Measurements from ENCODE around the gene FAT3.

Gene FAT3

DNA sequence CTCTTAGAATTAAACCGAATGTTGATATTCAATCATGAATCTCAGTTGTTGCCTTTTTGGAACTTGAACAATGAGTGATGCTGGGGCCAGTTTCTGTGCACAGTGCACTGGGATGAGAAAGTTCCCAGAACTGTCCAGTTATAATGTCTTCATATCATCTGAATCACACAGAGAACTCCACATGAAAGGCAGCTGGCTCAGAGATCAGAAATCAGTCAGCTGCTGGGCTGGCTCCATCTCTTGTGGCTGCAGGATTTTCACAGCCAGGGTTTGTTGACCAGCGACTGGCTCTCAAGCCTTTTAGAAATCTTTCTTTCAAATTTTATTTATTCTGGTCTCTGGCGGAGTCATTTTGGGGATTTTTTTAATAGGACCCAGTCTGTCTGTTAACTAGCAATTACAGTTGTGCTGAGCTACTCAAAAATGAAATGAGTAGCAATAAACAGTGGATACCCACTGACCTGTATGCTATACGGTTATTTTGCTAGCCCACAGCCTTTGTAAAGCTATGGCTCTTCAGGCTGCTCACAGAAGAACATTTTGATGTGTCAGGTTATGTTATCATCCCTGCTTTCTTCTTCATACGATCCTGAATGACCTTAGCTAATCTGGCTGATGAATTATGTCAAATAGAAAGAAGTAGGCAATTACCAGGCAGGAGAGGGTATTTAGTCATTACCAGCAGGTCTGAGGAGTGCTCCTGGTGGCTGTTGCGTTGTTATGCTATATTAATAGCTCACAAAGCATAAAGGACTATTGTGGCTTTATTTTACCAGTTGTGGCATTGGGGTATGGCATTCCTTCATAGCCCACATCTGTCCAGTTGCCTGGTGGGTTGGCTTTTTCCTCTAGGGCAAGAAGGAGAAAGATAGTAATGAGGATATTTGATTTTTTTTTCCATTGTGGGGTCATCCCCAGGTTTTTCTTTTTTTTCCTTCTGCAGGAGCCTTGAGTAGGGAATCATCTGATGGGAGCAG is 3.6 kb downstream of the FAT3 start:
- no peak for FAIRE-seq

DNA sequence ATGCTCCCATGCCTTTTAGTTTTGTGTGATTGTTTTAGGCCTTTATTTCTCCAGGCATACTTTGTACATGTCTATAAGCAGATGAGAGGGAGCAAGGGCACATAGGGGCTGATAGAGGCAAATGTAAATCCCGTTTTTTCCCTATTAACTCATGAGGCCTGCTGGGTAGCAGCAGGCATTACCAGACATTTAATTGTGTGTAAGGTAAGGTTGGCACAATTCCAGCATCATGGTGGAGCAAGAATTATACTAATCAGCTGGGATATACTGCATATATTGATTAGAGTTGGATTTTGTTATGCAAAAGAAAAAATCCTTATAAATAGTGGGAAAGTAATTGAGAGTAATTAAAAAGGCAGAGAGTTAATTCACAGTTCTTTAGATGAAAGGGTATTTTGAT is 12.2 kb downstream of the FAT3 start:
- FAIRE-seq: no peak

DNA sequence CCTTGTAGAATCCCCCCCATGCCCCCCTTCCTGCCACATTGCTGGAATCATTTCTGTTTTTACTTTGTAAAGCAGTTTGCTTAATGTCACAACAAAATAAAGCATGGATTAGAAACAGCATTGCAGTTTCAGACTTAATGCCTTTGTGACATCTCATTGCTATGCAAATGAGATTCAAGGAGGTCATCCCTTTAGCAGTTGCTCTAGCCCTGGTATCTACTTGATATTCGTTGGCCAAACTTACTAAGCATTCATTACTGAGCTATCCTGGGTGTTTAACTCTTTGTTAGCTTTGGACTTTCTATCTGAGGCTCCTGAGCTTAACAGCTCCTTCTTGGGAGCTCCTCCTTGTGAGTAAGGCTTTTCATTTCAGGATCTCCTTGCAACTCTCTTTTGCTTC is 16.3 kb downstream of the FAT3 start:
- no peak for FAIRE-seq

DNA sequence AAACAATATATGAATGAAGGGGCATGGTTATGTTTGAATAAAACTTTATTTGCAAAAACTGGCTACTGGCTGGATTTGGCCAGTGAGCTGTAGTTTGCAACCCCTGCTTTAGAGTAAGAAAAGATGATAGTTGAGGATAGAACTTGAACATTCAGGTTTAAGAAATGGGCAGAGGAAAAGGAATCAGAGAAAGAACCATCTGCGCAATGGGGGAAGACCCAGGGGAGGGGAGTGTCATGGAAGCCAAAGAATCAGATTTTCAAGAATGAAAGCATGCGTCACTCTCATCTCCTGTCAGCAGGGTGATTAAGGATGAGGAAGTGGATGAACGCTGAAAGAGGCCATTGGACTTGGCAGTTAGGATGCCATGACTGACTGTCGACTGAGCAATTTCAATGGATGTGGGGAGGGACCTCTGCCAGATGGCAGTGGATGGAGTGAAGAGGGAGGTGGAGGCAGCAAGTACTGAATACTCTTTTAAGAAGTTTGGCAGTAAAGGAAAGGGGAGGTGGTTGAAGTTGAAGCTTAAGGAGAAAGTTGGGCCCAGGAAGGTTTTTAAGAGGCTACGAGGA is 21.2 kb downstream of the FAT3 start:
- no peak for FAIRE-seq

DNA sequence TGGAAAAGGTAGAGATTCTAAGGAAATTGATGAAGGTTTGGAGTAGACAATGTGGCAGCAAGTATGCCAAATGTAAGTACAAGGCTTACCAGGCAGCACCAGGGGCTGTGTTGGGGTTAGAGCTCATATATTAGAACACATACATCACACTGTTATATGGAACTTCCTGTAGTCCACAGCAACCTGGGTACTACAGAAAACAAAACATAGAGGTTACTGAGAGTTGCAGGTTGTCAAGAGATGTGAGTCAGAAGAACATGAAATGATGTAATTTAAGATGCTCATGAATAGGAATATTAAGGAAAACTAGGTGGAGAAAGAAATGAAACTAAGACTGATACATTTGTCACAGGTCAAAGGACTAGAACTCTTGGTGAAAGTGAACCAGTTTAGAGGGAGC is 22.0 kb downstream of the FAT3 start:
- no peak for FAIRE-seq

DNA sequence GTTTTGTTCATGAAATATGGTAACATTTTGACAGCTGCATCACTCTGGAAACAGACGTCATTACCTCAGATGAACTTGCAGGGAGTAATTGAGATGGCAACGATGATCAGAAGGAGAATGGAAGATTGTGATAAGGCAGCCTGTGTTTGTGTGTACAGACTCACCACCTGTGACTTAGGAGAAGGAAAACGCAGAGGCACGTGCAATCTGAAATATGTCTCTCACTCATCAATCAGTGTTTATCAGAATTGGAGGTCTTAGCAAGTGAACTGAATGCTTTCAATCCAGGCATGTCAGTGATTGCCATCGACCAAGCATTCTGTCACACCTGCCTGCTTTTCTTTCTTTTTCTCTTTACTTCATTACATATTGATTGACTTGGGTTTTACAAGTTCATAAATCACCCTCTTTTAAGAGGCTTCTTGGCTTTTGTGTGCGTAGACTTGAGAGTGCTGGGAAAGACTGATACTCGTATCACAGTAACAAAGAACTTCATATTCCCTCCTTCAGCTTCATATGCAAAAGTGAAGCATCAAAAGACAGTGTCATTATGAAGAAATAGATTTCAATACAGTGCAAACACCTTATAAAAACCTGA is 24.6 kb downstream of the FAT3 start:
- no peak for FAIRE-seq

DNA sequence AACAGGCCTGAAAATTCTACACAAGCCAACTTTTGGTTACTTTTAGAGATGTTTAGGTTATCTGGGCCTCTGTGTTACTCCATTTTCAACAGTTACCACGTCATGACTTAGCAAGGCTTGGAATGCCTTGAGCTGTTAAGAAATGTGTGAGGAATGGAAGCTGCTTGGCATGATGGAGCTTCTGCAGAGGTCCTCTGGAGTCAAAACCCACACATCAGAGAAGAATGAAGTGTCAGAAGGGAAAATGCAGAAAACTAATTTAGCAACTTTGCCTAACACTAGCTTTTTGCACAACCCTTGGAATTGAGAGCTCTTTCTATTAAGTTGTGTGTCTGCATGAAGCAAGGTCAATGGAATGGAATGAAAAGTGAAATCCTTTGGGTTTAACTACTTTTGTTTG is 27.4 kb downstream of the FAT3 start:
- no peak for FAIRE-seq

DNA sequence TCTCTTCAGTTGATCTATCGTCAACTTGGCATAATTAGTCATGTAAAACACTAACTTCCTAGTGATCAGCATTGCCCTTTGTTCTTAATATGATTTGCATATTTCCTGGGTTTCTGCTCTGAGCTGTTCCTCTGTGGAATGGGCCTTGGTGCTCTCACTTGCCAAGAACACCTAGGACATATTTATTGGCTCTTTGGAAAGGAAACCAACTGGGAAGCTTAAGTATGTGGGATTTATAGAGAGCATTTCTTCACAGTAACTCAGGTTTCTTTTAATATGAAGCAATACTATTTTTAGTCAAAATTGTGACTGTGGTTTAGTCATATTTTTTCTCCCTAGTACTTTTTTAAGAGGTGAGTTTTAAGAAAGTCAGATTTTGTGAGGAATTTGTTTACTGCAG is 28.8 kb downstream of the FAT3 start:
- no peak for FAIRE-seq

DNA sequence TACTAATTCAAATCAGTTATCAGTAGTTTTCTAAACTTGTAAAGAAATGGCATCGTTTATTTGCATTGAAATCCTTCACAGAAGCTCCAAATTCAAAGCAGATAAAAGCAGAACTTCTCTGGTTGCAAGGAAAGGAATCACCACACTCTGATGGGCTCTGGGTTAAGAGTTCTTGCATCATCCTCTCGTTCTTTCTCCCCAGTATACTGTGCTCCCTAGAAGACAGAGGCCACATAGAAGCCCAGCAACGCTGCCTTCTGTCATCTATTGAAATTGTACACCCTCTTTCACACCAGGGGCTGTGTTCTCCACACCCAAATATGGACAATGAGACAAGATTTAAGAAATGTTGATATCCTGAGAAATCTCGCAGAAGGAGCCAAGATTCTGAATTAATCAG is 29.3 kb downstream of the FAT3 start:
- FAIRE-seq: no peak

DNA sequence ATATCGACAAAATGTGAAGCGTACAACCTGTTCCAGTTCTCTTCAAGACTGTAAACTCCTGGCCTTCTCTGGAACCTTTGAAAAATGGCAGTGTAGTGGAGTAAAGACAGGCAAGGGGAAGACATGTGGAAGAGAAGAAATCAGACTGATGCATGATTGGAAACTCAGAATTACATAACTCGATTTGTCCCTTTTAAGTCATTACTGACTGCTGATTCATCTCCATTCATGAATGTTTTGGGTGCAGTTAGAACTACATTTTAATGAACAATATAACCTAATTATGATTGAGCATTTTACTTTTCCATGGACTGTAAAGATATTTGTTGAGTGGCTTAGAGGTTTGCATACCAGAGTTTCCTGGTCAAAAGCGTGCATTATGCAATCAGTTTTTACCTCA is 32.9 kb downstream of the FAT3 start:
- FAIRE-seq: no peak

DNA sequence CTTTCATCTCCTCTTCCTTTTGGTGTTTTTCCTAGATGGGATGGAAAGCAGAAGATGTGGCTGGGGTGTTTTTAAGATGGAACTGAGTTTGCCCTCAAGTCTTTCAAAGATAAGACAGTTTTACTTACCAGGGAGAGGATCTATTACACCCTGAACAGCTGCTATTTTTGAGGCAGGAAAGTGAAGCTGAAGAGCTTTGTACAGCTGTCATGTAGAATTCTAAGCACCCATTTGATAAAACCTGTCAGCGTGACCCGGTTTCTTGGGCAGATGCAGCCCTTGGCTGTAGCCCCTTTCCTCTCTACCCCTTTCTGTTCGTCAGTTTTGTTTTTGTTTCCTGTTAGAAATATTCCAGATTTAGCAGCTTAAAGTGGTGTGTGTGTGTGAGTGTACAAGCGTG is 35.2 kb downstream of the FAT3 start:
- no peak for FAIRE-seq

DNA sequence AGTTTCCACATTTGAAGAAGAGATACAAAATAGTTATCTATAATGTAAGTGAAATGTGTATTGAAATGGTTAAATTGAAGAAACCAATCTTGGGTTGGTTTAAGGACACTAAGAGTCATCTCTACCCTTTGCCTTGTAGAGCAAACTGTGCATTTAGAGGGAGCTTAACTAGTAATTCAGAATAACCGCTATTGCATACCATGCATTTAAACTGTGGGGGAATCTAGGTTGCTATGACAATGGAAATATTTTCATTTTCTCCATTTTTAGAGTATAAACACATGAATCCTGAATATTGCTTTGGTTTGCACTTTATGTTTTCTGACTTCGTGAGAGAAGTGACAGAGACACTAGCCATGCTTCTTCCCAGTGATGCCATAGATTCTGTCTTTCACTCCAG is 39.7 kb downstream of the FAT3 start:
- no peak for FAIRE-seq

DNA sequence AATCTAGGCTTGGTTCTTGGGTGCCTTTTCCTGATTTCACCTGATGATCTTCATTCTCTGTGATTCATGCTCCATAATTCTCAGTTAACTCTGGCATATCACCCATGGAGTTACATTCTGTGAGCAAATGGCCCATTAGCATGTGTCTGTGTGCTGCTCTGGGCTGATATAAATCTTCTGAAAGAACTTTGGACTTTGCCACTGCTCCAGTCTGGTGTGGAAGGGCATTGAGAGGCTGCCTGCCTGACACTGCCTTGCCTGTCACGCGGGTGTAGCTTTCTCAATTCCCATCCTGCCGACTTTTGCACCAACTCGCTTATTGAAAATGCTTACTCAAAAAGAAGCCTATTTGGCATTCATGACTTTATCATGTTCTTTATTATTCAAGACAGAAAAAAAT is 42.2 kb downstream of the FAT3 start:
- FAIRE-seq: no peak

DNA sequence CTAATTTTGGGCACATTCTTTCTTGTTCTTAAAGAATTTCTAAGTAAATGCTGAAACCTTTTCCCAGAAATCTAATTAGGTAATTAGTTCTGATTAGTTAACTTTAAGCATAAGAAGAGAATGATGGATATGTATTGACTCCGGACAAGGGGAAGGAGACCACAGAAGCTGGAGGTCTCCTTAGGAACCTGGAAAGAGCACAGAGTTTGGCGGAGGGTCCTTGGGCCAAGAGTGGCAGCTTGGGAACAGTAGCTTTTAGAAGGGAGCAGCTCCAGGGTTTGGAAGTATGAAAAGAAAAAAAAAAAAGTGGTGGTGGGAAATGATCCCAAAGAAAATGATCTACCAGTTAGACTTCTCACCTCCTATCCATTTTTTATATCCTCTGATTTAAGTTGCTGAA is 42.7 kb downstream of the FAT3 start:
- no peak for FAIRE-seq

DNA sequence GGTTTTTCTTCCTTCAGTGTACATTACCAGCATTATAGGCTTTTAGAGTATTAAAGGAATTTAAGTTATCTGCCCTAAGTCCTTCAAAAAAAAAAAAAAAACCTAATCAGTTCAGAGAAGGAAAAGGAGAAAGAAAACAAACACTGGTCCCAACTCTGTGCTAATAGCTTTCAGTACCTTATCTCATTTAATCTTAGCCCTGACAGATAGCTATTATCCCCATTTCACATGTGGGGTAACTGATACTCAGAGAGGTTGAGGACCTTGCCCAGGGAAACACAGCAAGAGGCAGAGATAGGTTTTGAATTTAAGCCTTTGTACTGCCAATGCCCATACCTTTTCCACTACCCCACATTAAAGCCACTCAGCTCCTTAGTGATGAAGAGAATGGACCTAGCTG is 43.4 kb downstream of the FAT3 start:
- no peak for FAIRE-seq

DNA sequence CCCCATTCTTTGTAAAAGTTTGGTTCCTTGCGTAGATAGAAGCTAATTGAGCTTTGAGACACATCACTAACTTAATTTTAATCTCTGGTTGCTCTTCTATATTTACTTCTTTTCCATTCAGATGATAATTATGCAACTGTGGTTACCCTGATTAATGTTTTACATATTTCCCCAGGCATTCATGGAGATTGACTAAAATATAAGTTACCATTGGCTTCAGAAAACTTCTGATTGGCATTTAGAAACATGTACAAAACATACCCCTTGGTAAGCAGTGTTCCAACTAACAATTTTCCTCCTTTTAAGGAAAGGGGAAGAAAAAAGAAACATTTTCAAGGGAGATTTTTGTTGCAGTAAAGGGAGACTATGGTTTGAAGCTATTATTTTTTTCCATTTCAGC is 43.9 kb downstream of the FAT3 start:
- no peak for FAIRE-seq

DNA sequence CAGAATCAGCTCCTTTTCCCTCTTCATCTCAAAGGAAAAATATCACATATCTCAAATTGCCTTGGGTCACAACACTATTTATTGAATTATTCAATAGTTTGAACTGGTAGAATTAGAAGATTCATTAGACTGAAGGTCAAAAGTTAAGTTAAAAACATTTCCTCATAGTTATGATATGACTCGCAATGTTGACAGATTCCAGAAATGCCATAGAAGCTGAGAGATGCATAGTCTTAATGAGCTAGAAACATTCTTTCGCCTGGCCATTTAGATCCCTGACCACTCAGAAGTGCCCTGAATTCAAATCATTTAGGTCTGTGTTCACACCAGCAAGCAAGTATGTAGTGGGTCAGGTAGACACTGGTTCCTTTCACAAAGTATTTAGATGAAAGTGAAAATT is 44.4 kb downstream of the FAT3 start:
- FAIRE-seq: no peak

DNA sequence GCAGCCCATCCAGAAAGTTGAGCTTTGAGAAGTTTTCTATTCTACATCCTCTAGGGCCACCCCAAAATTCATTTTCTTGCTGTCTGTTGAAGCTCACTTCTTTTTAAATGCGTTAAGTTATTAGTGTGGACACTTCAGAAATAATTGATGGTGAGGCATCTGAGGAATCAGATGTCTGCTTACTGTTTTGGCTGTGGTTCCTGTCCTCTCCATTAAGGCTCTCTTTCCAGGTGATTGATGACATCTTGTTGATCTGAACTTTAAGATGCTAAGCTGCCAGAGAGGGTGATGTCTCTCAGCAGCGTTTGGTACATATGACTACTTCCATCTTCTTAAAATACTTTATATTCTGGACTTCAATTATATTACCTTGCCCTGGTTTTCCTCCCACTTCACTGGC is 45.2 kb downstream of the FAT3 start:
- no peak for FAIRE-seq

DNA sequence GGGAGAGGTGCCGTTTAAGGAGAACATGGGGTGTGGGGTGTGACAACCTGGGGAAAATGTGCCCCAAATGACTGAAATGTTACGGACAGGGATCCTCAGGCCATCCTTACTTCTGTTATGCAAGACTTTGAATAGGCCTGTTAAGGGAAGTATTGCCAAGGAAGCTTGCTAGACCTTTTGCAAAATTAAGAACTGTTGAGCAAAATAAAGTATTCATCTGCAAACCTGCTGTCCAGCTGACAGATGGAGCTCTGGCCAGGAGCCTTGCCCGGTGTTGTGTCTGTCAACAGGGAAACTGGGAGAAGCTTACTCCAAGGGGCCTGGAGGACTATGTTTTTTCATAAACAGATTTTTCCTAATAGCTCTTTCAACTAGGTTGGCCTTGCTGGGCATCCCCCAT is 48.0 kb downstream of the FAT3 start:
- FAIRE-seq: no peak

Data from G401.6 (cell line).